ENCODE measurements around the gene DIAPH2.

DIAPH2 gene

DNA sequence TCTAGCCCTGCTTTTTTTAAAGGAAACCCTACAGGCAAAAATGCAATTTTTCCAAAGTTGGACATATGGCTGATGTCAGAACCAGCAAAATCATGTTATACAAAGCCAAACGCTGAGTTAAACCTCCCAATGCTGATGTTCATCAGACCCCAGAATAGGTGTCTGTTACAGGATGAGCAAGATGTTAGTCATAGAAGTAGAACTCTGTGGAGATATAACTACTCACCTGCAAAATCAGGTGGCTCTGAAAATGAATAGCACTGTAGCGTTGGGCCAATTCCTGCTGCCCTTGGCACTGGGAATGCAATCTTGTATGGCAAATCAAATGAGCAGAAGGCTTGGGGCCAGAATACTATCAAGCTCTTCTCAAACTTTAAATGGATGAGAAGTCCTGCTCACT is 833.1 kb downstream of the DIAPH2 start:
- no peak for DNase-seq

- DNase-seq: no peak
Observed at GRCh38 chrX:97522307-97522706, 837.7 kb downstream of the DIAPH2 start.

GRCh38 chrX:97524340-97524739 is 839.7 kb downstream of the DIAPH2 start:
- no peak for DNase-seq

GRCh38 chrX:97524997-97525396 is 840.4 kb downstream of the DIAPH2 start:
- DNase-seq: no peak

GRCh38 chrX:97525981-97526380 is 841.3 kb downstream of the DIAPH2 start:
- no peak for DNase-seq

GRCh38 chrX:97527725-97528124 is 843.1 kb downstream of the DIAPH2 start:
- DNase-seq: no peak

DNA sequence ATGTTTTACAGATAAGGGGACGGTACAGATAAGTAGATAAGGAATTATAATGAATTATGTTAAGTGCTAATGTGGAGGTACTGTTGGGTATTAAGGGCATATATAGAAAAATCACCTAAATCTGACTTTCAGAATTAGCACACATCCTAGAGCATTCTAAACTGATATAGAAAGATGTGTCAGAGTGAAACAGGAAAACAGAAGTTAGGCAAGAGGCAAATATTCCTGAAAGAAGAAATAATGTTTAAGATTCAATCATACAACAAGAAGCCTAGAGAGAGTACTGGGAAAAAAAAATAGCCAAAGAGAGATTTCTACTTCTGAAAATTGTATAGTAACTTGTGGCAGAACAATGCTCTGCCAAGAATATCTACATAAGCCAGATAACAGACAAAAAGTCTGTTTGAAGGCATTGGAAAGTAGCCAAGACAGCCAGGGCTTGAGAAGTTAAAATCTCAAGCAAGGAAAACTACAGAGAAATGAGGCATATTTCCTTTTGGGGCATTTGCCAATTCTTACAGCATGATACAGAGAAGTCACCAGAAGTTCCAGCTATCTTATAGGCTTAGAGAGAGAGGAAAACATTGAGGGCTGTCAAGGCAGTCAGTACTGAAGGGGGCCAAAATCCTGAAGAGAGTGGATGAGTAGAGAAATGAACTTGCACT is 845.0 kb downstream of the DIAPH2 start:
- DNase-seq: no peak

DNA sequence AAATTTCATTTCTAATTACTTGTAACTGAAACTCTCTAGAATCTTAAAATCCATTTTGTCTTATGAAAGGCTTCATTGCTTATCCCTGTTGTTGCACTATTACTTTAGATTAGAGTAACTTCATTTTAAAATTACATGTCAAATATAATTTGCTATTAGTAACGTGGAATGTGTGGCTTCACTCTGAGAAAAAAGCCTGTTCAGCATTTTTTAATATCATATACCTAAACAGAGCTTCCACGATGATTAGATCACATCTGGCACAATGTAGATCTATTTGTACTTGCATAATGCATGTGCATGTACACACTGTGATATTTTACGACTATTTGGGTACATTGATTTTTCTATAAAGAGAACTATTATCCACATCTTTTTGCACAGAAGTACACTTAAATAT is 847.2 kb downstream of the DIAPH2 start:
- no peak for DNase-seq

- DNase-seq: no peak
Observed at GRCh38 chrX:97538745-97539144, 854.1 kb downstream of the DIAPH2 start.

DNA sequence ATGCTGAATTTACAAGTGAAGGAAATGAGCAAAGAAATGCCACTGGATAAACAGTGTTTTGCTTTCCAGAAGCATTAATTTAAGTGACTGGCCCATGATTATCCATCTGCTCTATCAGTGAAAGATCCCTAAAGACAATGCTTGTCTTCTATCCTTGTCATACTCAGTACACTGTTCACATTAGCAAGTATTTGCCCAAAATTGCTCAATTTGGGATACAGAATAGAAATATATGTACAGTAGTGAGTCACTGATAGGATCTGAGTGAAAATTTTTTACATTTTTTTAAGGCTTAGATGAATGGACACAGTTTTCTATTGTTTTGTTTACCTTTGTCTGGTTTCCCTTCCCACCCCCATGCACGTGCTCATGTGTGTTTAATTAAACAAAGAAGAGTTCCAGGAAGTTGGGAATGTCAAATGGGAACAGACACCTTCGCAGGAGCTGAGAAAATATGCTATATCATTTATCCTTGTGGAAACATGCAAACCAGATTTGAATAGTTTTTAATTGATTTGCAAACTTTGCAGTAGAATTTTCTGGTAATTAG is 855.4 kb downstream of the DIAPH2 start:
- no peak for DNase-seq

DNA sequence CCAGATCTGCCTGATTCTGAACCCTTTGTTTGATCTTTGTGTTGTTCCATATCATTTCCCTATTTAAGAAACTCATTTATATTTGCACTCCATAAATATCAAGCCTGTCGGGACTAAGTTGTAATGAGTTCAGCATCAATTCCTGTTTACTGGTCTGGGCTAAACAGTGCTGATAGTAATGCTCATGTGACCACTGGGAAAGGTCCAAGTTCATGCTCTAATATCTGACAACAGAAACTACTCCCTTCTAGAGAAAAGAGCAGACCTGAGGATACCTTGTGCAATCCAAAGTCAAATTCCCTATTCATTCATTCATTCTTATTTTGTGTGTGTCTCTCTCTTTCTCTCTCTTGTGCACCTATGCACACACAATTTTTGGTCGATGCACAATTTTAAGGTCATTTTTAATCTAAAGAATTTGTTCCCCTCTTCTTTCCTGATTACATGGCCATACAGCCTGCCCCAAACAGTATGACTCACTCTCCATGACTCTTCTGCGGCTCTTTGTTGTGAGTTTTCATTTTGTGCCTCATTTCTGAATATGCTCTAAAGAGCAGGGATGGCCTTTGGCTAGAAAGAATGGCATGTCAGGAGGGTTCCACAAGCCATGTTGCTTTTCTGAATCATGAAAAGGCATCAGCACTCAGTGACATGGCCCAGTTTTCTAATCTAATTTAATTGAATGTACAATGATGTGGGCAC is 863.4 kb downstream of the DIAPH2 start:
- DNase-seq: no peak

- no peak for DNase-seq
Observed at GRCh38 chrX:97551821-97552220, 867.2 kb downstream of the DIAPH2 start.

- no peak for DNase-seq
Observed at GRCh38 chrX:97553833-97554232, 869.2 kb downstream of the DIAPH2 start.

- no peak for DNase-seq
Observed at GRCh38 chrX:97556359-97556758, 871.7 kb downstream of the DIAPH2 start.

DNA sequence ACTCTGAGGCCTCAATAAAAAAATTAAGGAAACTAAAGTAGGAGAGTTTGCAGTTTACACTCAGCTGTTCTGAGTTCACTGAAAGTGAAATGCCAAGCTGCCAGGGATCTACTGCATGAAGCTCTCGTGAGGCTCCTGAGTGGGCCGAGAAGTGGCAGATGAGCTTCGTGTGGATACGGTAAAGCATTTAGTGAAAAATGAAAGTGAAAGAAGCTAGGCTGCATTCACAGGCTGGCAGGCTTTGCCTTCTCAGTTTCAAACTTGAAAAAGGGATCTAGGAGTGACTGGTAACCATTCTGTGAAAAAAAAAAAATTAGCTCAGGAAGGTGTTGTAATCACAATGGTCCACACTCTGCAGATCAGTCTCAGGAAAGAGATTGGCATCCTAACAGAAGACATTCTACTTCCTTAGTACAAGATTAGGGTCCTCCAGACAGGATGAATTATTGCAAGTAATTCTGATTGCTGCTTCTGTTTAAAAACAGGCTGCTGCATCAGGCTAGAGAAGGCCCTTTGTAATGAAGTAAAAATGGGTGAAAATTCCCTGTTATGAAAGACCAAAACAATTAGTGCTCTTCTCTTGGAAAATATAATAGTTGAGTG is 879.0 kb downstream of the DIAPH2 start:
- DNase-seq: peak; percentile 56 to 63

- DNase-seq: peak in 1 of 2 donors; percentile 0
Observed at GRCh38 chrX:97564496-97564895, 879.9 kb downstream of the DIAPH2 start.

GRCh38 chrX:97587171-97587570 is 902.5 kb downstream of the DIAPH2 start:
- no peak for DNase-seq

DNA sequence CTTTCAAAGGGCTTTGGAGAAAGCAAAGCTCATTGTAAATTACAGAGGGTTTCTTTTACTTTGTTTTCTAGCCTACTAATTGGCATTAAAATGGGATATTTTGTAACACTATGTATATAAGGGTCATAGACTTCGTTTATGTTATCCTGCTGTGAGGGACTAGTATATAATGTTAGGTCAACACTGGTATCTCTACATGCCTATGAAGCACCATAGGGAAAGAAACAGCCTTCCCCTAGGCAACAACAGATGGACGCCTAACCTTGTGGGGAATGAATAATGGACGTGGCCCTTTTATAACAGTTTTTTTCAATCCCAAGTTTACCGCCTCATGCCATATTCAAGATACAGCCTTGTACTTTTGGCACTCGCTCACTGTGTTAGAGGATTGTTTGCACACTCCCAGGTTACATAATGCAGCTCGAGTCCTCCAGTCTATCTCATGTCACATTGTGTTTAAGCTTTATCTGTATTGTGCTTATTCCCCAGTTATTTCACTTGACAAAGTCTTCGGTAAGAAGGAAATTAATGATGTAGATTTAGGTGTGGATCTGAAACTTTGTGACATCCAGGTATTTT is 910.1 kb downstream of the DIAPH2 start:
- no peak for DNase-seq

DNA sequence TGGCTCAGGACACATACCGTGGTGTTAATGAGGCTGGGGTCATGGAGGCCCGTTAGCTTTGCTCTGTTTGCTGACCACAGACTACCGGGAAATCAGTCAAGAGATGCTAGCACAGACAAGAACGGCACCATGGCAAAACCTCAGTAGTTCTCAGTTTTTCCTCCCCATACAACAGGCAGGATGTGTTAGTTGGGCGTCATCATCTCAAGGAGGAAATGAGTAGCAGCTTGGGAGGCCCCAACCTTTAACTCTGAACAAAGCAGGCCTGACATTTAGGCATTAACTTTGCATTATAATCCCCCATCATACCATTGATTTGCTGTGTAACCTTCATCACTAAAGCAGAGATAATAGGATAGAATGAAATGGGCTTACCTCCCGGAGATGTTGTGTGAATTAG is 913.3 kb downstream of the DIAPH2 start:
- peak in 1 of 2 donors; percentile 1 for DNase-seq

- no peak for DNase-seq
Observed at GRCh38 chrX:97602465-97603258, 918.0 kb downstream of the DIAPH2 start.

- DNase-seq: no peak
Observed at GRCh38 chrX:97605271-97605670, 920.6 kb downstream of the DIAPH2 start.

DNA sequence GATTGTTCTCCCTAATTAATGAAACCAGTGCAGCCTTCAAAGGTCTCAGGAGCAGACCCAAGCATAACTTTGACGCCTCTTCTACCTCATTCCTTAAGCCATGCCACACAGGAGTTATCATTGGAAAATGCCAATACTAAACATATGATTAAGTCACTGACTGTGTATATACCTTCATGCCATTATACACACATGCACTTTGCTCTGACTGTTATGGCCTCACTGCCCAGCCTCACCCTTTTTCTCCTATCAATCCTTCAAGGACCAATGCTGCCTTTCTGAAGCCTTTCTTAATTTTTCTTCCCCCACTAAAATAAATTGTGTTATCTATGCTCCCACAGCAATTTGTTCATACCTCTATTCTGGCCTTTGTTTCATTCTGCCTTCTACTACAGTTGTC is 924.7 kb downstream of the DIAPH2 start:
- DNase-seq: no peak

DNA sequence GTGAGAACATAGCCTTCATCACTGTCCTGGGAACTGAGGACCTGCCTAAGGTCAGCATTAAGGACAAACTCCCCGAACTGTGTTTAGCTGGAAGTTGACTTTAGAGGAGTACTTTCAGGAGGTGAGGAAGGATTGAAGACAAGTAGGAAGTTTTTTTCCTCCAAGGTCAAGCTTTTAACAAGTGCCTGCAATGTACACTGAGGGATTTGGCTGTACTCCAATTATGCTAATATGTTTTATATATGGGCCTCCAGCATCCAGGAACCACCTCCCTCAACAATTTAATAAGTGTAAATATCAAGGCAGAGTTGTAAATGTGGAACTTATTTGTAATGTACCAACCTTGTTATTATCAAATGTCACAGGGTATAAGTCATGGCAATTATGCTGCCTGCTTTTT is 925.3 kb downstream of the DIAPH2 start:
- DNase-seq: no peak
